Activated T-cell treated with anti-CD3 and anti-CD28 coated beads, Interleukin-2, amount 50 U/mL, for 72 hours (primary cell): ENCODE measurements around the gene SCIMP. TPM values are rescaled to one million over a fixed set of nuclear protein-coding genes. Genes with fewer than 3 reads are reported as not detected.

Experiments
- ATAC-seq, 2 donors: fragments of 150-1000 bp; cut with Tn5 transposase; replicated peaks in 1 of 2; 2 replicates each; pipeline ENCODE4 v1.10.0; 2021; ENCODE audit warnings: moderate library complexity in 2 of 2, mild to moderate bottlenecking in 1 of 2
- DNase-seq, 2 donors: peaks; one replicate each; pipeline ENCODE4 v3.0.0; 2021 to 2022; ENCODE audit warnings: mixed read lengths in 1 of 2
- H3K27ac Mint-ChIP-seq: one replicate; pipeline ENCODE4 v1.8.0; 2022; ENCODE audit warnings: mild to moderate bottlenecking, moderate library complexity, mixed read lengths
- H3K27me3 Mint-ChIP-seq: one replicate; pipeline ENCODE4 v1.8.0; 2022; ENCODE audit warnings: low read depth, mixed read lengths
- H3K36me3 Mint-ChIP-seq, 2 donors: one replicate each; pipeline ENCODE4 v1.8.0; 2022; ENCODE audit warnings: mixed read lengths in 2 of 2, mild to moderate bottlenecking in 1 of 2; ENCODE audit not compliant: insufficient read depth in 2 of 2
- H3K4me1 Mint-ChIP-seq: one replicate; pipeline ENCODE4 v1.8.0; 2022; ENCODE audit warnings: low read depth, mixed read lengths
- H3K4me3 Mint-ChIP-seq, 2 donors: one replicate each; pipeline ENCODE4 v1.8.0; 2022; ENCODE audit warnings: mild to moderate bottlenecking in 2 of 2, mixed read lengths in 2 of 2, moderate library complexity in 2 of 2
- H3K9me3 Mint-ChIP-seq, 2 donors: one replicate each; pipeline ENCODE4 v1.8.0; 2022; ENCODE audit warnings: mixed read lengths in 2 of 2
- total RNA-seq, 2 donors: library from RNA; stranded (reverse); gene quantifications; one replicate each; pipeline ENCODE4 v1.2.3, GENCODE V29; 2022

Gene SCIMP
- total RNA-seq: not detected

DNA sequence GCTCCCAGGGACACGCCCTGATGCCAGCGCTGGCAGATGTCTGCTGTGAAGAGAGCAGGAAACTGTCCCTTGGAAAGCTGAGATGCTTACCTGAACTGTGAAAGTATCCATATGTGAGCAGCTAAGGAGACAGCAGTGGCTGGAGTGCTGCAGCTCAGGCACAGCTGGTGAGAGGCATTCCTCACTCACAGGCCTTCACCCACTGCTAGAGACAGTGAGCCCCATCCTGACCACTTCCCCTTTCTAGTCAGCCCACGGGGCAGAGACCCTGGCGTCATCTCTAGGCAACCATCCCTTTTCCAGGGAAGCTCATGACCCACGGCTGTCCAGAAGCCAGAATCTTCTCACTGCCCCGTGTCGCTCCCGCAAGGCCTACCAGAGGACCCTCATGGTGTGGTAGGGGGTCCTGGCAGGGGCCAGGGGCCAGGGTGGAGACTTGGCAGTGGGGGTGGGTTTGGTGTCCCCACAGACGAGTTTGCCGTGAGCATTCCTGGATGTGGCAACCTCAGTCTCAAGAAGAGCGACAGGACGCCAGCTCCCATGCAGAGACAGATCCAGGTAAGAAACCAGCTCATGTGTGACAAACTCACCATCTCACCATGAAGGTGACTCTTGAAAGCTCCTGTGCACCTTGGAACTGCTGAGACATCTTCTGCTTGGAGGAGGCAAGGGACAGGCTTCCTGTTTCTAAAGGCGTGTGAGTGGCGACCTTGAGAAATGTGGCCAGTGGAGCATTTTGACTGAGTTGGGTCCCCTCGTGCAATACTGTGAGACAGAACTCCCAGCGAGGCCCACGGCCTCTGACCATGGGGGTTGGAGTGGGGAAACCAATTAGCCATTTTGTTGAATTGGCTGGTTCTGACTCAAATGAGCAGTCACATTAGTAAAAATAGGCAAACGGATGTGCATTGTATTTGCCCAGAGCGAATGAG is at the start of gene SCIMP:
Gene SCIMP, minus strand, starts transcription at position 216 of the 932 bp plus-strand sequence. Its CDS starts 105 bp downstream, at position 111.
- H3K27ac Mint-ChIP-seq: no peak within 1 kb of the TSS
- H3K4me3 Mint-ChIP-seq: no peak within 1 kb of the TSS

DNA sequence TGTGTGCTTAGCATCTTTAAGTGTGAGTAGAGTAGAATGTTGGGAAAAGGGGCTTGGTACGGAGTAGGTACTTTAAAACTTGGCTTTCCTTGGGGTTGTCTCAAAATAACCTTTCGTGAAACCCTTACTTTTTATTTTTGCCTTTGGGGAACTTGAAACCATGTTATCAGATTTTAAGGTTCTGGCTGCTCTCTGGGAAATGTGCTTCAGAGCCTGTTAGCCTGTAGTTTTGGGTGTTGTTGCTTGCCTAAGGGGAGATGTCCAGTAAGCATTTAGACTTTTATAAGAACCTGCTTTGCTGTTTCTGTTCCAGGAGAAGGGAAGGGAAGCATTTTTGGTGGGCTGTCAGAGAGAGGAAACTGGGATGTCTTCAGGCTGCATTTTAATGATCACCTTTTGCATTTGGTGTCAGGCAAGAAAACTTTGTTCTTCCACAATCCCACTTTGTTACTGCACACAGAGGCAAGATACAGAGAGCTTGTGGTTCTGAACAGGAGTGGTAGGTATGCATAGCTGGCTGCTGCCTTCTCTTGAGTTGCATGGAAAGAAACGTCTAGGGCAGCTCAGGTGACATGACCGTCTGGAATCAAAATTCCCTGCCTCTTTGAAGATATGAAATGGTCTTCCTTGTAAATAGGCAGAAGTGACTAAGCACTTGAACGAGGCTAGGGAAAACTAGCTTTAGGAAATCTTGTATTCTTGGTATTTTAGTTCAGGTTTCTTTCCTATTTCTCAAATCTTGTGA is 49.1 kb upstream of the SCIMP start:
- peaks cover 0 to 5% of the 10 kb centered on the region in 2 donors for H3K36me3 Mint-ChIP-seq
- no peak for DNase-seq
- peak overlapping the region; percentile 85 to 89 for H3K4me3 Mint-ChIP-seq
- H3K9me3 Mint-ChIP-seq: no peaks in the 10 kb centered on the region
- ATAC-seq: no peak
- peak overlapping the region; percentile 96 for H3K27ac Mint-ChIP-seq
- peaks cover 43% of the 10 kb centered on the region for H3K4me1 Mint-ChIP-seq
- H3K27me3 Mint-ChIP-seq: no peaks in the 10 kb centered on the region

More for the DNA sequence above, at the start of gene SCIMP:
- no peaks in the 10 kb centered on the region for H3K36me3 Mint-ChIP-seq
- no peaks in the 10 kb centered on the region for H3K9me3 Mint-ChIP-seq
- no peak for ATAC-seq
- no peak for DNase-seq
- no peaks in the 10 kb centered on the region for H3K27me3 Mint-ChIP-seq
- H3K4me1 Mint-ChIP-seq: peaks cover 10% of the 10 kb centered on the region

DNA sequence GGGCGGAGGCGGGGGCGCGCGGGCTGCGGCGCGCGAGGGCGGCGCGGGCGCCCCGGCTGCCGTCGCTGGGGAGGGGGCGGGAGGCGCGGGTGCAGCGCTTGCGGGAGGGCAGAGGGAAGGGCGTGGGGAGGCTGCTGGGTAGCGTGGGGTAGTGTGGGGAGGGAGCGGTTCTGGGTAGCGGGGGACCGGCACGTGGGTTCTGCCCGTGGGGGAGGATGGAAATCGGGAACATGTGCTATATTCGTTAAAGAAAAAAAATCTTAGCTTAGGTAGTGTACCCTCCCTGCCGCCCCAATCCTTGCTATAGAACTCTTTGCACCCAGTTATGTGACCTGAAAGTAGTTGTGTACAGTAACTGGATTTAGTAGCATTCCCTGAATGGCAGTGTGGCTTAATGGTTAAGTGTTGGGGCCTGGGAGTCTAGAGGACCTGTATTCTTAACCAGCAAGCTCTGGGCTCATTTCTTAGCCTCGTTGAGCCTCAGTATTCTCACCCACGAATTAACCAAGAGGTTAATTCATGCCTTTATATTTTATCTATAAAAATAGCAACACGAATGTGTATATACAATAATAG is 48.1 kb upstream of the SCIMP start:
- Mint-ChIP-seq H3K4me3 (peak overlapping the region; percentile 85 to 89), H3K27ac (peak overlapping the region; percentile 96), H3K9me3 (no peaks in the 10 kb centered on the region), H3K36me3 (peaks cover 0 to 5% of the 10 kb centered on the region in 2 donors), H3K4me1 (peaks cover 36% of the 10 kb centered on the region), H3K27me3 (no peaks in the 10 kb centered on the region)
- DNase-seq: peak in 1 of 2 donors; percentile 41
- ATAC-seq: peak; percentile 43 to 54

DNA sequence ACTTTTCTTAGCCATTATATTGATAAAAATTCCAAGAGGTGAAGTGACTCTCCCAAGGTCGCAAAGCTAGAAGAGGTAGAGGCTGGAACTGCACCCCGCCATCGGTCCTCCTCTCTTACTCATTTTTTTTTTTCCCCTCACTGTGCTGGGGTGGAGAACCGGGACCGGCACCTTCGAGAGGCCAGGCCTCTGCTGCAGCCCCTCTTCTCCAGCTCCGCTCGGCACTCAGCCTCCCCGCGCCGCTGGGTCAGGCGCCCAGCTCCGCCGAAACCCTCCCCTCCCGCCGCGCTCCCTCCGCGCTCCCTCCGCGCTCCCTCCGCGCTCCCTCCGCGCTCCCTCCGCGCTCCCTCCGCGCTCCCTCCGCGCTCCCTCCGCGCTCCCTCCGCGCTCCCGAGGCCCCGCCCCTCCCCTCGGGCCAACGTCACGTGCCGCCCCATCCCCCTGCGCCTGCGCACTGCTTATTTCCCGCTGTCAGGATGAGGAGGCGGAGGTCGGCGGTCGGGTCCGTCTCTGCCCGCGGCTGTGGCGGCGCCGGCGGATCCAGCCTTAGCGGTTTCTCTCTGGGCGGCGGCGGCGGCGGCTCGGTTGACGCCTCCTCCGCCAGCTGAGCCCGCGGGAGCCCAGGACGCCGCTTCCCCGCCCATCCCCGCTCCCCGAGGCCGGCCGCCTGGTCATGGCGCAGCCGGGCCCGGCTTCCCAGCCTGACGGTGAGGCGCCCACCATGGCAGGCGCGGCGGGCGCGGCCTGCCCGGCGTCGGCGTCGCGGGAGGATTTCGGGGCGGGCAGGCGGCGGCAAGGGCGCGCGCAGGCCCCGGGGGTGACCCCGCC is 47.4 kb upstream of the SCIMP start, which contains the start of gene RABEP1:
Gene RABEP1, plus strand, starts transcription at position 471 of the 828 bp plus-strand sequence. Its CDS starts 203 bp downstream, at position 674.
- no peaks in the 10 kb centered on the region for H3K27me3 Mint-ChIP-seq
- H3K4me1 Mint-ChIP-seq: peaks cover 36% of the 10 kb centered on the region

DNA sequence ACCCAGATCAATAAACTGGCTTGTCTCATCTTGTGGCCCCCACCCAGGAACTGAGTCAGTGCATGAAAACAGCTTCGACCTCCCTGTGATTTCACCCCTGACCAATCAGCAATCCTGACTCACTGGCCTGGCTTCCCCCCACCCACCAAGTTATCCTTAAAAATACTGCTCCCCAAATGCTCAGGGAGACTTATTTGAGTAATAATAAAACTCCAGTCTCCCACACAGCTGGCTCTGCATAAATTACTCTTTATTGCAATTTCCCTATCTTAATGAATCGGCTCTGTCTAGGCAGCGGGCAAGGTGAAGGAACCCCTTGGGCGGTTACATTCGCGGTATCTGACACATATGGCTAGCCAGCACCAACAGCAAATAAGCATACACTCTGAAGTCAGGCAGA is 37.7 kb upstream of the SCIMP start:
- DNase-seq (peak; percentile 49 to 56), ATAC-seq (peak; percentile 90 to 95)
- peak overlapping the region; percentile 51 to 54 for H3K4me3 Mint-ChIP-seq
- H3K9me3 Mint-ChIP-seq: no peaks in the 10 kb centered on the region
- no peaks in the 10 kb centered on the region for H3K27me3 Mint-ChIP-seq
- no peaks in the 10 kb centered on the region for H3K36me3 Mint-ChIP-seq
- peak overlapping the region; percentile 87 for H3K27ac Mint-ChIP-seq
- H3K4me1 Mint-ChIP-seq: peaks cover 14% of the 10 kb centered on the region

More for the DNA sequence above, 47.4 kb upstream of the SCIMP start, which contains the start of gene RABEP1:
- H3K27ac Mint-ChIP-seq: peak within 1 kb of the TSS; percentile 96
- peaks cover 0 to 5% of the 10 kb centered on the region in 2 donors for H3K36me3 Mint-ChIP-seq
- DNase-seq: peak; percentile 96
- ATAC-seq: peak; percentile 85 to 87
- H3K4me3 Mint-ChIP-seq: peak within 1 kb of the TSS; percentile 88 to 89
- H3K9me3 Mint-ChIP-seq: no peaks in the 10 kb centered on the region

DNA sequence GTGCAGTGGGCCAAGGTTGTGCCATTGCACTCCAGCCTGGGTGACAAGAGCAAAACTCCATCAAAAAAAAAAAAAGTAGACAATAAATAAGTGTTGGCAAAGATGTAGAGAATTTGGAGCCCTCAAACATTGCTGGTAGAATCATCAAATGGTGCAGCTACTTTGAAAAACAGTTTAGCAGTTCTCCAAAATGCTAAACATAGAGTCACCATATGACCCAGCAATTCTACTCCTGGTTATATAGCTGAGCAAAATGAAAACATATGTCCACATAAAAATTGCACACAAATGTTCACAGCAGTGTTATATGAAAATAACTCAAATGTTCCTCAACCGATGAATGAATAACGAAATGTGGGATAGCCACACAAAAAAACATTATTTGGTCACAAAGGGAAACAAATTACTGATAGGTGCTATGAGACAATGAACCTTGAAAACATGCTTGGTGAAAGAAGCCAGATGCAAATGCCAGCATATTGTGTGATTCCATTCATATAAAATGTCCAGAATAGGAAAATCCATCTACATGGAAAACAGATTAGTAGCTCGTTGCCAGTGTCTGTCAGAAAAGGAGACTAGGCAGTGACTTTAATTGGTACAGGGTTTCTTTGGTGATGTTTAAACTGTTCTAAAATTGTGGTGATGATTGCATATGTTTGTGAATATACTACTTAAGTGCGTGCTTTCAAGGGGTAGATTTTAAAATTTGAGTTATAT is 34.7 kb upstream of the SCIMP start:
- Mint-ChIP-seq H3K9me3 (no peaks in the 10 kb centered on the region), H3K27me3 (no peaks in the 10 kb centered on the region), H3K27ac (no peak overlapping the region), H3K4me3 (no peak overlapping the region), H3K36me3 (no peaks in the 10 kb centered on the region), H3K4me1 (peaks cover 14% of the 10 kb centered on the region)
- ATAC-seq: no peak
- no peak for DNase-seq

DNA sequence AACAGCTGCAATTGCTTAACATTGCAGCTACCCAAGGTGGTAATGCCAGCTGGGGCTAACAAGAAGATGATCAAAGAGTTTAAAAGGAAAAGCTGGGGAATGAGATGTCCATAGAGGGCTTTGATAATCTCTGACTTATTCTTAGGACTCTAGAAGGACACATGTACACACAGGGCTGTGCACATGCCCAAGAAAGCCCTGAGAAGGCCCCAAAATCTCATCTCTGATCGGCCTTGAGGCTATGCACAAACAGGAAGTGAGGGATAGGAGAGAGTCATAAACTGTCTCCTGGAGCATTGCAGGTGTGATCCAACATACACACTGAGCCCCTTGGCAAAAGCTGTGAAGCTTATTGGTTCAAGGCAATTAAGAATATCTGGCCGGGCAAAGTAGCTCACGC is 30.2 kb upstream of the SCIMP start:
- DNase-seq (no peak), ATAC-seq (no peak)
- Mint-ChIP-seq H3K9me3 (no peaks in the 10 kb centered on the region), H3K27ac (no peak overlapping the region), H3K4me3 (no peak overlapping the region), H3K27me3 (no peaks in the 10 kb centered on the region), H3K4me1 (no peaks in the 10 kb centered on the region), H3K36me3 (no peaks in the 10 kb centered on the region)

DNA sequence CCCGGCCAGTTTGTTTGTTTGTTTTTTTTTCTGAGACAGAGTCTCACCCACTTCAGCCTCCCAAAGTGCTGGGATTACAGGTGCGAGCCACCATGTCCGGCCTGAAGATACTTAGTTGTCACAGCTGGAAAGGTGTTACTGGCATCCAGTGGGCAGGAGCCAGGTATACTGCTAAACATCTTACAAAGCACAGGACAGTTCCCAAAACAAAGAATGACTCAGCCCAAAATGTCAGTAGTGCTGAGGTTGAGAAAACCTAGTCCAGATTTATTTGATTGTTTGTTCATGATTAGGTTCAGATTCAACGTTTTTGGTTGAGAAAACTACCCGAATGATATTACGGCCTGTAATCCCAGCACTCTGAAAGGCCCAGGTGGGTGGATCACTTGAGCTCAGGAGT is 28.8 kb upstream of the SCIMP start:
- DNase-seq (no peak), ATAC-seq (no peak)
- Mint-ChIP-seq H3K27ac (no peak overlapping the region), H3K9me3 (no peaks in the 10 kb centered on the region), H3K4me3 (no peak overlapping the region), H3K4me1 (no peaks in the 10 kb centered on the region), H3K27me3 (no peaks in the 10 kb centered on the region), H3K36me3 (no peaks in the 10 kb centered on the region)

DNA sequence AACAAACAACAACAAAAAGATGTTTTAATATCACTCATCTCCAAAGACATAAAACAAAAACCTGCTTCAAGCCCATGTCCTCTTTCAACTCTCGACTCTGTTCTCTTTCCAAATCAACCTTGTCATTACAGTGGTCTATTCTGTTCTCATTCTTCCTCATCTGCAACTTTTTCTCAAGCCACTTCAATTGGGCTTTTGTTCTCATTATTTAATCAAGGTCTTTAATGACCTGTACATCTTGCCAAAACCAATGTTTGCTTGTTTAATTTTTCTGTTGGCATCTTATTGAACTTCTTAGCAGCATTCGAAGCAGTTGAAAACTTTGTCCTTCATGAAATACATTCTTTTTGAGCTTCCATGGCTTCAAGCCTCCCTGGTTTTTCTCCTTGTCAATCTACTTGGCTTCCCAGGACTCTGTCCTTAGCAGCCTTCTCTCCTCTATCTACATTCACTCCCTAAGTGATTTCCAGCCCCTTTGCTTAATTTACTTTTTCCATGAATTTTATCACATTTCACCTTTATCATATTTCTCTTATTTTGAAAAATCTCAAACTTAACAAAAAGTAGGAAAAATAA is 27.8 kb upstream of the SCIMP start:
- Mint-ChIP-seq H3K27me3 (no peaks in the 10 kb centered on the region), H3K27ac (peak overlapping the region; percentile 53), H3K4me3 (no peak overlapping the region), H3K9me3 (no peaks in the 10 kb centered on the region), H3K36me3 (no peaks in the 10 kb centered on the region), H3K4me1 (no peaks in the 10 kb centered on the region)
- ATAC-seq (no peak), DNase-seq (no peak)

DNA sequence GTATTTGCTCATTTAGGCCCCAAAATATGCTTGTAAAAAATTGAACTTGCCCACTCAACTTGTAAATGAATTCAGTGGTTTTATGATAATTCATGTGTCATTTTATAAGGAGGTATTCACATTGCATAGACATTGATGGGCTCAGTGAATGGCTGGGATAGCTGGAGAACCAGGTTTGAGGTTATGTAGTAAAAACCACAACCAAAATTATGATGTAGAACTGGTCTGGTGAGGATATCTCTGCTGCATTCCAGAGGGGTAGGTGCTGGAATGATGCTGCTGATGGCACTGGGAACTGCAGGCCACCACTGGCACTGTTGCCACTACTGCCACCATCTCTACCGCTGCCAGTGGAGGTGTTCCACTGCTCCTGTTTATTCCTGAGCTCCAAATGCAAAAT is 25.9 kb upstream of the SCIMP start:
- no peak overlapping the region for H3K27ac Mint-ChIP-seq
- no peaks in the 10 kb centered on the region for H3K4me1 Mint-ChIP-seq
- no peaks in the 10 kb centered on the region for H3K9me3 Mint-ChIP-seq
- H3K4me3 Mint-ChIP-seq: no peak overlapping the region
- no peaks in the 10 kb centered on the region for H3K27me3 Mint-ChIP-seq
- no peak for DNase-seq
- no peaks in the 10 kb centered on the region for H3K36me3 Mint-ChIP-seq
- ATAC-seq: no peak

DNA sequence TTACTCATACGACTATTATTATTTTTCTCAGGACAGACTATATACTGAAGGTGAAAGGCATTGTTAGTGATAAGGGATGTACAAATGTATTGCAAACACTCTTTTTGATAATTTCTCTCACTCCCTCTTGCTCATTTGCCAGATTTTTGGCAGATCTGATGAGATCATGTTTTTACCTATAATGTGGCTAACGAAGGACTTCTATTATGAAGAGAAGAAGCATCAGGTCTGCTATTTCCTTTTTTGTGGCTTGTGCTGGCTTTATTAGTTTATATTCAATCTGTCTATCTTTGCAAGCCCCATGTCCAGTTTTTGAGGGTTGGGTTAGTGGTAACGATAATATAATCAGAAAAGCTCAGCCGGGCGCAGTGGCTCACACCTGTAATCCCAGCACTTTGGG is 22.5 kb upstream of the SCIMP start:
- ATAC-seq: no peak
- Mint-ChIP-seq H3K36me3 (no peaks in the 10 kb centered on the region), H3K4me1 (peaks cover 6% of the 10 kb centered on the region), H3K27ac (no peak overlapping the region), H3K9me3 (no peaks in the 10 kb centered on the region), H3K4me3 (no peak overlapping the region), H3K27me3 (no peaks in the 10 kb centered on the region)
- DNase-seq: no peak
